Neutrophil (primary cell): ENCODE data around the gene PLEKHA1.

ENCODE experiments used
- H3K27ac ChIP-seq: fragments of 200-600 bp; sonication (generic); 2 replicates; pipeline ENCODE4 v1.5.1; 2016; ENCODE audit warnings: mild to moderate bottlenecking, moderate library complexity
- H3K27me3 ChIP-seq: fragments of 200-600 bp; sonication (generic); 2 replicates; pipeline ENCODE4 v1.6.0; 2016; ENCODE audit warnings: mild to moderate bottlenecking
- H3K36me3 ChIP-seq: fragments of 200-600 bp; sonication (generic); 2 replicates; pipeline ENCODE4 v1.5.1; 2017
- H3K4me1 ChIP-seq, 2 experiments: fragments of 200-600 bp in 1 of 2; sonication (generic) in 1 of 2; 1 replicate in 1 of 2; 2 replicates in 1 of 2; pipeline versions ENCODE4 v1.5.1 to v1.6.1; 2013 to 2016; ENCODE audit warnings: low read depth in 1 of 2, low read length in 1 of 2, mild to moderate bottlenecking in 1 of 2, moderate library complexity in 1 of 2; ENCODE audit not compliant: control insufficient read depth in 1 of 2, insufficient read depth in 1 of 2
- H3K4me3 ChIP-seq, 2 experiments: fragments of 200-600 bp in 1 of 2; sonication (generic) in 1 of 2; 1 replicate in 1 of 2; 2 replicates in 1 of 2; pipeline ENCODE4 v1.5.1; 2013 to 2016; ENCODE audit warnings: low read depth in 1 of 2, low read length in 1 of 2, mild to moderate bottlenecking in 1 of 2, moderate library complexity in 1 of 2
- H3K9me3 ChIP-seq: fragments of 200-600 bp; sonication (generic); 2 replicates; pipeline ENCODE4 v1.5.1; 2016
- TF ChIP-seq, protein P1 (sequence below): fragments of 200-600 bp; sonication (generic); IDR thresholded peaks from 2 replicates; pipeline ENCODE4 v1.5.1; 2016; ENCODE audit warnings: antibody characterized with exemption

Gene PLEKHA1

DNA sequence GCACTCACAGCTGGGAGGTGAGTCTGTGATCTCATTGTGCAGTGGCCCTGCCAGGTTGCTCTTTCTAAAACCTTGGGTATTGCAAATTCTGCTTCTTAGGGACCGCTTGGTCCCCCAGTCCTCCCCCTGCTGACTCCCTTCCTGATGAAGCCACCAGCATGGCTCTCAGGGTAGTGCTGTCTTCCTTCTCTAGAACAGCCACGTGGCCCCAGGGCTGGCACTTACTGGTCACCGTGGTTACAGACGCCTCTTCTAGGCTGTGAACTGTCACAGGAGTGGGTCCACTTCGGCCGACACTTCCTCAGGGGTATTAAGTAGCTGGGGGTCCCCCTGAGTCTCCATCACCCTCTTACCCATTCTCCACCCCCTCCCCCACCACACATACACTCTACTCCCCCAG is 84.2 kb downstream of the PLEKHA1 start:
- Histone ChIP-seq H3K4me3 (no peak overlapping the region), H3K27me3 (peaks cover 91% of the 10 kb centered on the region), H3K27ac (no peak overlapping the region), H3K9me3 (no peaks in the 10 kb centered on the region), H3K36me3 (no peaks in the 10 kb centered on the region), H3K4me1 (peaks cover 0 to 3% of the 10 kb centered on the region in 2 experiments)
- TF ChIP-seq, protein P1, sequence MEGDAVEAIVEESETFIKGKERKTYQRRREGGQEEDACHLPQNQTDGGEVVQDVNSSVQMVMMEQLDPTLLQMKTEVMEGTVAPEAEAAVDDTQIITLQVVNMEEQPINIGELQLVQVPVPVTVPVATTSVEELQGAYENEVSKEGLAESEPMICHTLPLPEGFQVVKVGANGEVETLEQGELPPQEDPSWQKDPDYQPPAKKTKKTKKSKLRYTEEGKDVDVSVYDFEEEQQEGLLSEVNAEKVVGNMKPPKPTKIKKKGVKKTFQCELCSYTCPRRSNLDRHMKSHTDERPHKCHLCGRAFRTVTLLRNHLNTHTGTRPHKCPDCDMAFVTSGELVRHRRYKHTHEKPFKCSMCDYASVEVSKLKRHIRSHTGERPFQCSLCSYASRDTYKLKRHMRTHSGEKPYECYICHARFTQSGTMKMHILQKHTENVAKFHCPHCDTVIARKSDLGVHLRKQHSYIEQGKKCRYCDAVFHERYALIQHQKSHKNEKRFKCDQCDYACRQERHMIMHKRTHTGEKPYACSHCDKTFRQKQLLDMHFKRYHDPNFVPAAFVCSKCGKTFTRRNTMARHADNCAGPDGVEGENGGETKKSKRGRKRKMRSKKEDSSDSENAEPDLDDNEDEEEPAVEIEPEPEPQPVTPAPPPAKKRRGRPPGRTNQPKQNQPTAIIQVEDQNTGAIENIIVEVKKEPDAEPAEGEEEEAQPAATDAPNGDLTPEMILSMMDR = no peak

DNA sequence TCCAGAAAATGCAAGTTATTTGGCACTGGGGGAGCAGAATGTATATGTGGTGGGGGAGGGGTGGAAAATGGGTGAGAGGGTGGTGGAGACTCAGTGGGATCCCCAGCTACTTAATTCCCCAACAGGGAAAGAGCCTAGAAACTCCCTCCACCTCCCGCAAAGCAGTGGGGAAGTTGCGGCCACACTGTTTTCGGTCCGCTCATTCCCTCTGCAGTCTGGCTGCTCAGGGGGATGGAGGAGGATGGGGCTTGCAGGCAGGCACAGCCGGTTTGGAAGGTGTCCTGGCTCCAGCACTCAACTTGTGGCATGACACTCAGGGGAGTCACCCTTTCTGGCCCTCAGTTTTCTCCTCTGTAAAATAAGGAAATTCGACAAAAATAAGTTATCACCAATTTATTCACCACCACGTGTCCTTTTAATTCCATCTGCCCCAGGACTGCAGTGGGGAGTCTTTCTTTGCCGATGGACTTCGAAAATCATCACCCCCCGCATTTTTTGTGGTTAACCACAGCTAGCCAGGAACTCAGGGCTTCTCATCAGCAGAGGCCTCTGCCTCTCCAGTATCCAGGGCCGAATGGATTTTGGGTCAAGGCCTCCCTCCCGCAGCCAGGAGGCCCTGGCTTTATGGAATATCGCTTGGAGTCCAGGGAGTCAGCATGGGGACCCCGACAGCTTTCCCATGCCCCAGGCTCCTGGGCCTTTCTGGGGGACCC is 85.2 kb downstream of the PLEKHA1 start:
- H3K4me1 ChIP-seq = peaks cover 0 to 3% of the 10 kb centered on the region in 2 experiments
- H3K4me3 ChIP-seq = no peak overlapping the region
- no peak overlapping the region for H3K27ac ChIP-seq
- TF ChIP-seq, protein P1 = no peak
- H3K9me3 ChIP-seq = no peaks in the 10 kb centered on the region
- peaks cover 97% of the 10 kb centered on the region for H3K27me3 ChIP-seq
- no peaks in the 10 kb centered on the region for H3K36me3 ChIP-seq

DNA sequence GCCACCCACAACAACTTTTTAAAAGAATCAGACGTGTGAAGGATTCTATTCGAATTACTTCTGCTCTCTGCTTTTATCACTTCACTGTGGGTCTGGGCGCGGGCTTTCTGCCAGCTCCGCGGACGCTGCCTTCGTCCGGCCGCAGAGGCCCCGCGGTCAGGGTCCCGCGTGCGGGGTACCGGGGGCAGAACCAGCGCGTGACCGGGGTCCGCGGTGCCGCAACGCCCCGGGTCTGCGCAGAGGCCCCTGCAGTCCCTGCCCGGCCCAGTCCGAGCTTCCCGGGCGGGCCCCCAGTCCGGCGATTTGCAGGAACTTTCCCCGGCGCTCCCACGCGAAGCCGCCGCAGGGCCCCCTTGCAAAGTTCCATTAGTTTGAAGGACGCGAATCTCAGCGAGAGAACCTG is 86.4 kb downstream of the PLEKHA1 start:
- no peak overlapping the region for H3K4me3 ChIP-seq
- peaks cover 97% of the 10 kb centered on the region for H3K27me3 ChIP-seq
- H3K27ac ChIP-seq = no peak overlapping the region
- no peaks in the 10 kb centered on the region for H3K9me3 ChIP-seq
- H3K36me3 ChIP-seq = no peaks in the 10 kb centered on the region
- H3K4me1 ChIP-seq = peaks cover 0 to 3% of the 10 kb centered on the region in 2 experiments
- TF ChIP-seq, protein P1 = no peak

DNA sequence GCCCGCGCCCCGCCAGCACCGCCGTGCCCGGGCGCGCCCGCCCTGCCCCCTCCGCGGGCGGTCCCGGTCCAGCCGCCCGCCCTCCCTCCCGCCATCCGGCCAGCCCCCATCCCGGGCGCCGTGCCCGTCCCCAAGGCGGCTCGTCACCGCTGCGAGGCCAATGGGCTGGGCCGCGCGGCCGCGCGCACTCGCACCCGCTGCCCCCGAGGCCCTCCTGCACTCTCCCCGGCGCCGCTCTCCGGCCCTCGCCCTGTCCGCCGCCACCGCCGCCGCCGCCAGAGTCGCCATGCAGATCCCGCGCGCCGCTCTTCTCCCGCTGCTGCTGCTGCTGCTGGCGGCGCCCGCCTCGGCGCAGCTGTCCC is 86.8 kb downstream of the PLEKHA1 start, which contains the start of gene HTRA1:
Gene HTRA1, plus strand, starts transcription at position 187 of the 362 bp plus-strand sequence. Its CDS starts 100 bp downstream, at position 287.
- Histone ChIP-seq H3K36me3 (no peaks in the 10 kb centered on the region), H3K9me3 (no peaks in the 10 kb centered on the region), H3K27ac (no peak within 1 kb of the TSS), H3K4me1 (peaks cover 0 to 3% of the 10 kb centered on the region in 2 experiments), H3K4me3 (no peak within 1 kb of the TSS), H3K27me3 (peaks cover 97% of the 10 kb centered on the region)
- TF ChIP-seq, protein P1 = no peak

DNA sequence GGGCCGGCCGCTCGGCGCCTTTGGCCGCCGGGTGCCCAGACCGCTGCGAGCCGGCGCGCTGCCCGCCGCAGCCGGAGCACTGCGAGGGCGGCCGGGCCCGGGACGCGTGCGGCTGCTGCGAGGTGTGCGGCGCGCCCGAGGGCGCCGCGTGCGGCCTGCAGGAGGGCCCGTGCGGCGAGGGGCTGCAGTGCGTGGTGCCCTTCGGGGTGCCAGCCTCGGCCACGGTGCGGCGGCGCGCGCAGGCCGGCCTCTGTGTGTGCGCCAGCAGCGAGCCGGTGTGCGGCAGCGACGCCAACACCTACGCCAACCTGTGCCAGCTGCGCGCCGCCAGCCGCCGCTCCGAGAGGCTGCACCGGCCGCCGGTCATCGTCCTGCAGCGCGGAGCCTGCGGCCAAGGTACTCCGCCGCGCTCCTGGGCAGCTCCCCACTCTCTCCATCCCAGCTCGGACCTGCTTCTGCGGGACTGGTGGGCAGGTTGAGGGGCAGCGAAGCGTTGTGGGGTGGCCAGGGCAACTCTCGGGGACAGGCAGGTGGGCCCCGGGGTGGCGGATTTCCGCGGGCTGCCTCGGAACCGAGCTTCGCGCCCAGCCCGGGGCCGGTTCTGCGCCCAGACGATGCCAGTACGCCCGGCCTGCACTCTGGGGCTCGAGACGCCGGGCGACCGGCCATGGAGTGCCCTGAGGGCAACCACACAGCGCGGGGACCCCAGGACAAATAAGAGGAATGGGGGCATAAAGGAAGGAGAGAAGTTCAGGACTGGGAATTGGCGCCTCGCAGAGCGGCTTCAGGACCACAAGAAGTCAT is 87.4 kb downstream of the PLEKHA1 start:
- no peak overlapping the region for H3K27ac ChIP-seq
- H3K4me1 ChIP-seq = peaks cover 0 to 3% of the 10 kb centered on the region in 2 experiments
- no peaks in the 10 kb centered on the region for H3K36me3 ChIP-seq
- no peak overlapping the region for H3K4me3 ChIP-seq
- TF ChIP-seq, protein P1 = no peak
- H3K9me3 ChIP-seq = no peaks in the 10 kb centered on the region
- H3K27me3 ChIP-seq = peaks cover 97% of the 10 kb centered on the region
